Panc1 (cell line): ENCODE measurements around the gene SDK2.

ENCODE experiments used
- POLR2AphosphoS5 ChIP-seq: IDR thresholded peaks from 2 replicates; pipeline ENCODE4 v1.6.1; 2012; ENCODE audit warnings: mild to moderate bottlenecking, low read depth, low read length, moderate library complexity
- SIN3A ChIP-seq: IDR thresholded peaks from 2 replicates; pipeline ENCODE4 v1.6.1; 2012; ENCODE audit warnings: low read depth, mild to moderate bottlenecking, low read length, moderate library complexity, borderline replicate concordance; ENCODE audit not compliant: insufficient read depth
- TCF7L2 ChIP-seq: IDR thresholded peaks from 2 replicates; pipeline ENCODE4 v1.6.1; 2011; ENCODE audit warnings: mild to moderate bottlenecking, low read depth, low read length, inconsistent platforms
- TF ChIP-seq, protein P1 (sequence below): fragments of 450-650 bp; IDR thresholded peaks from 2 replicates; pipeline ENCODE4 v1.5.1; 2017; ENCODE audit warnings: mild to moderate bottlenecking

DNA sequence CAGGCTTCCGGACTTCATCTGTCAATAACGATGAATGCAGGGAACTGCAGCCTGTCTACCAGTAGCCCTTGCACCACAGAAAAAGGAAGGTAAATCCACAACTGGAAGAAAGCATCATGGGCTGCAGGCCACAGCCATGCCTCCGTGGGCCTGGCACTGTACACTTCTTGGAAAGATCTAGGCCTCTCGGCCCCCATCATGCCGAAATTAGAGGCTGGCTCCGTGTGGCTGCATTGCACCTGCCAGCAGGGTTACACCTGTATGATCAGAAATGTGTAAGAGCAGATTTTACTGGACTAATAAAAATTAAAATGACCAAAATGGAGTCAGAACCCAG lies 52.2 kb downstream of the SDK2 start:
- TF ChIP-seq, protein P1, sequence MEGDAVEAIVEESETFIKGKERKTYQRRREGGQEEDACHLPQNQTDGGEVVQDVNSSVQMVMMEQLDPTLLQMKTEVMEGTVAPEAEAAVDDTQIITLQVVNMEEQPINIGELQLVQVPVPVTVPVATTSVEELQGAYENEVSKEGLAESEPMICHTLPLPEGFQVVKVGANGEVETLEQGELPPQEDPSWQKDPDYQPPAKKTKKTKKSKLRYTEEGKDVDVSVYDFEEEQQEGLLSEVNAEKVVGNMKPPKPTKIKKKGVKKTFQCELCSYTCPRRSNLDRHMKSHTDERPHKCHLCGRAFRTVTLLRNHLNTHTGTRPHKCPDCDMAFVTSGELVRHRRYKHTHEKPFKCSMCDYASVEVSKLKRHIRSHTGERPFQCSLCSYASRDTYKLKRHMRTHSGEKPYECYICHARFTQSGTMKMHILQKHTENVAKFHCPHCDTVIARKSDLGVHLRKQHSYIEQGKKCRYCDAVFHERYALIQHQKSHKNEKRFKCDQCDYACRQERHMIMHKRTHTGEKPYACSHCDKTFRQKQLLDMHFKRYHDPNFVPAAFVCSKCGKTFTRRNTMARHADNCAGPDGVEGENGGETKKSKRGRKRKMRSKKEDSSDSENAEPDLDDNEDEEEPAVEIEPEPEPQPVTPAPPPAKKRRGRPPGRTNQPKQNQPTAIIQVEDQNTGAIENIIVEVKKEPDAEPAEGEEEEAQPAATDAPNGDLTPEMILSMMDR, result no peak
- TF ChIP-seq SIN3A, result no peak
- no peak for TF ChIP-seq POLR2AphosphoS5
- no peak for TF ChIP-seq TCF7L2
